ENCODE measurements around the gene NR6A1. TPM values are rescaled to one million over a fixed set of nuclear protein-coding genes. Genes with fewer than 3 reads are reported as not detected.

The NR6A1 gene
- total RNA-seq, 1 donor from 2014 or later, result 0.92 TPM

DNA sequence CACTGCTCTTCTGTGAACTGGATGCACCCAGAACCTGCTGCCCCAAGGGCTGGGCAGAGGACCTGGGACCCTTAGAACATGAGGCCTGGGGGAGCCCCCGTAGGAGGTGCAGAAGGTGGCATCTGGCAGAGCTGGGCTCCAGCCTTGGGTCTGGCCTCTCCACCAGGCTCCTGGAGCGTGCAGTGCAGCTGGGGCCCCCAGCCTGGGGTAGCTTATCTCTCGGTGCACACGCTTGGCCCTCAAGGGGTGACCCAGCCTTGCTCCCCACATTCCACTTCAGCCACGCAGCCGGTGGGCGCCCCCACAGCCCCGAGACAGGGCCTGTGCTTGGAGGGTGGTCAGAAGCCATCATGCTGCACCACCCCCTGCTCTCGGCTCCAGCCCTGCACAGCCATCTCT, 258.3 kb downstream of the NR6A1 start:
- no peaks in the 10 kb centered on the region for H3K36me3 ChIP-seq (ENCODE audit: control insufficient read depth, insufficient read depth, low read length)
- DNase-seq (ENCODE audit: low read depth), result no peak
- no peak overlapping the region for H3K4me3 ChIP-seq (ENCODE audit: low read depth, low read length)
- TF ChIP-seq, protein P1, sequence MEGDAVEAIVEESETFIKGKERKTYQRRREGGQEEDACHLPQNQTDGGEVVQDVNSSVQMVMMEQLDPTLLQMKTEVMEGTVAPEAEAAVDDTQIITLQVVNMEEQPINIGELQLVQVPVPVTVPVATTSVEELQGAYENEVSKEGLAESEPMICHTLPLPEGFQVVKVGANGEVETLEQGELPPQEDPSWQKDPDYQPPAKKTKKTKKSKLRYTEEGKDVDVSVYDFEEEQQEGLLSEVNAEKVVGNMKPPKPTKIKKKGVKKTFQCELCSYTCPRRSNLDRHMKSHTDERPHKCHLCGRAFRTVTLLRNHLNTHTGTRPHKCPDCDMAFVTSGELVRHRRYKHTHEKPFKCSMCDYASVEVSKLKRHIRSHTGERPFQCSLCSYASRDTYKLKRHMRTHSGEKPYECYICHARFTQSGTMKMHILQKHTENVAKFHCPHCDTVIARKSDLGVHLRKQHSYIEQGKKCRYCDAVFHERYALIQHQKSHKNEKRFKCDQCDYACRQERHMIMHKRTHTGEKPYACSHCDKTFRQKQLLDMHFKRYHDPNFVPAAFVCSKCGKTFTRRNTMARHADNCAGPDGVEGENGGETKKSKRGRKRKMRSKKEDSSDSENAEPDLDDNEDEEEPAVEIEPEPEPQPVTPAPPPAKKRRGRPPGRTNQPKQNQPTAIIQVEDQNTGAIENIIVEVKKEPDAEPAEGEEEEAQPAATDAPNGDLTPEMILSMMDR (IDR thresholded peaks at IDR 0.05; ENCODE audit: insufficient read depth, low read length, poor library complexity, severe bottlenecking), result no peak
- peaks cover 7% of the 10 kb centered on the region for H3K27me3 ChIP-seq (ENCODE audit: control insufficient read depth, insufficient read depth, low read length)

DNA sequence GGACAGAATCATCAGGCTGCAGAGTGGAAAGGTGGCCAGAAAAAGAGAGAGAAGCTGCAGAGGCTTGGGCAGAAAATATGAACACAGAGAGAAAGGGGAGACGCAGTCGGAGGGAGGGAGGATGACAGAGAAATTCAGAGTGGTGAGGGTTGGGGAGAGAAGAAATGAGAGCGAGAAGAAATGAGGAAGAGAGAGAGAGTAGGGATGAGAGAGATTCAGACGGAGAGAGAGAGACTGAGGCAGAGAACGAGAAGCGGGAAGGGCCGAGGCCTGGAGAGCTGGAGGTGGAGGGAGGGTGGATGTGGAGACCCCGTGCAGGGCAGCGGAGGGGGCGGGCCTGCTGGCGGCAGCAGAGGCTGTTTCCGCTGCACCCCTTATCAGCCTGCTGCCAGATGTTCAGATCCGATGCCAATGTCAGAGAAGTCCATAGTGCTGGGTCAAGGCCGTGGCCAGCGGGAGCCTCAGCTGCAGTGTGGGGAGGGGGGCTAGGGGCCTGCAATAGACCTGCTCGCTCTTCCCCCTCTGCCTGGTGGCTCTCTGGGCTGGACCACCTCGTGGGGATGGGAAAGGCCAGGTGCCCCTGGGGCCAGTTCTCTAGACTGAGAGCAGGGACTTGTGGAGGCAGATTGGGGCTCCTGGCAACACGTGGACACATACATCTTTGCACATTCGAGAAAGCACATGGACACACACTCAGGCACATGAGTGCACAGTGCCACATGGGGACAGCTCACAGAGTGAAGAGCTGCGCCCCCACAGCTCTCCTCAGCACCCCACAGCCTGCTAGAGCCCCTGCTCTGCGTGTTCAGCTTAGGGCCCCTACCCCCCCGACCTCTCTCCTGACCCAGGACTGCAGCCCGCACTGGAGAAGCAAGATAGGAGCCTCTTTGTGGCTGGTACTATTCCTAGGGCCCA, 259.0 kb downstream of the NR6A1 start:
- H3K27me3 ChIP-seq (ENCODE audit: control insufficient read depth, insufficient read depth, low read length), result peaks cover 9% of the 10 kb centered on the region
- H3K4me3 ChIP-seq (ENCODE audit: low read depth, low read length), result no peak overlapping the region
- TF ChIP-seq, protein P1 (IDR thresholded peaks at IDR 0.05; ENCODE audit: insufficient read depth, low read length, poor library complexity, severe bottlenecking), result no peak
- DNase-seq (ENCODE audit: low read depth), result no peak
- no peaks in the 10 kb centered on the region for H3K36me3 ChIP-seq (ENCODE audit: control insufficient read depth, insufficient read depth, low read length)

GRCh38 chr9:124511426-124511840, 259.7 kb downstream of the NR6A1 start:
- H3K27me3 ChIP-seq (ENCODE audit: control insufficient read depth, insufficient read depth, low read length), result peaks cover 14% of the 10 kb centered on the region

GRCh38 chr9:124510650-124511425, 260.3 kb downstream of the NR6A1 start:
- H3K36me3 ChIP-seq (ENCODE audit: control insufficient read depth, insufficient read depth, low read length), result no peaks in the 10 kb centered on the region
- no peak overlapping the region for H3K4me3 ChIP-seq (ENCODE audit: low read depth, low read length)
- DNase-seq (ENCODE audit: low read depth), result no peak
- TF ChIP-seq, protein P1 (IDR thresholded peaks at IDR 0.05; ENCODE audit: insufficient read depth, low read length, poor library complexity, severe bottlenecking), result no peak
- H3K27me3 ChIP-seq (ENCODE audit: control insufficient read depth, insufficient read depth, low read length), result peaks cover 20% of the 10 kb centered on the region

More at GRCh38 chr9:124511426-124511840, 259.7 kb downstream of the NR6A1 start:
- TF ChIP-seq, protein P1 (IDR thresholded peaks at IDR 0.05; ENCODE audit: insufficient read depth, low read length, poor library complexity, severe bottlenecking), result no peak
- Histone ChIP-seq H3K4me3 (ENCODE audit: low read depth, low read length) (no peak overlapping the region), H3K36me3 (ENCODE audit: control insufficient read depth, insufficient read depth, low read length) (no peaks in the 10 kb centered on the region)
- no peak for DNase-seq (ENCODE audit: low read depth)

- Histone ChIP-seq H3K27me3 (ENCODE audit: control insufficient read depth, insufficient read depth, low read length) (peaks cover 43% of the 10 kb centered on the region), H3K4me3 (ENCODE audit: low read depth, low read length) (no peak overlapping the region)
- TF ChIP-seq, protein P1 (IDR thresholded peaks at IDR 0.05; ENCODE audit: insufficient read depth, low read length, poor library complexity, severe bottlenecking), result no peak
These were observed 263.2 kb downstream of the NR6A1 start for GRCh38 chr9:124507880-124508423.

More at GRCh38 chr9:124507880-124508423, 263.2 kb downstream of the NR6A1 start:
- H3K36me3 ChIP-seq (ENCODE audit: control insufficient read depth, insufficient read depth, low read length), result no peaks in the 10 kb centered on the region
- no peak for DNase-seq (ENCODE audit: low read depth)
